ENCODE results near the gene TBC1D20. TPM values are rescaled to one million over a fixed set of nuclear protein-coding genes. Genes with fewer than 3 reads are reported as not detected.
"Not testable (repeated sequence)": the region's sequence is repeated elsewhere in the genome, so short reads cannot be mapped to it uniquely, and the experiment has no call there.

The TBC1D20 gene
- total RNA-seq, 1 donor from 2014 or later, result 64.0 TPM

DNA sequence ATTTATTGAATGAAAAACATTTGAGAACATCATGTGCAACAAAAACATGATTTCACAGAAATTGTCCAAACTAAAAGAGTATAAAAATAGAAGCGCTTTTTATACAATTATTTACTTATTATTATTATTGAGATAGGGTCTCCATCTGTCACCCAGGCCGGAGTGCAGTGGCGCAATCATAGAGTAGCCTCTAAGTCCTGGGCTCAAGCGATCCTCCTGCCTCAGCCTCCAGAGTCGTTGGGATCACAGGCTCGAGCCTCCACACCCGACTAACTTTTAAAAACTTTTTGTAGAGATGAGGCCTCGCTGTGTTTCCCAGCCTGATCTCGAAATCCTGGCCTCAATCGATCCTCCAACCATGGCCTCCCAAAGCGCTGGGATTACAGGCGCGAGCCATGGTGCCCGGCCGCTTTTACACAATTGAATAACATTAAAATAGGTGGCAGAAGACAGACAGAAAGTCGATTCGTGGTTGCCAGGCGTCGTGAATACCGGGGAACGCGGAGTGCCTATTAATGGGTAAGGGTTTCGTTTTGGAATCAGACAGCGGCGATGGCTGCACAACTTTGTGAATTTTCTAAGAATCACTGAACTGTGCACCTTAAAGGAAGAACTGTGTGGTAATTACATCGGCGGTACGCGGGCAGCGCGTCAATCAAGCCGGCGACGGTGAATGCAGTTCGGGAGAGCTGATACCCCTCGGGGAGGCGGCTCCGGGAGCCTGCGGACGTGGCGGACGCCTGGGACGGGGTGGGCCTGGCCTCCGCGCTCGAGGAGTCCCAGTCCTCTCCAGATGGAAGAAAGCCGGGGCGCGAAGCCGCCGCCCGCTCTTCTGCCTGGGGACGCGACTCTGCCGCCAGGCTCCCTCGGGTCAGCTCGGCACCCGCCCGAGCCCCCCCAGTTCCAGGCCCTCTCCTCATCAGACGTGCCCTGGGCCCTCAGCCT, 807 bp downstream of the TBC1D20 start:
- Mint-ChIP-seq H3K4me3 (ENCODE audit: unreplicated experiment) (peak overlapping the region; percentile 95), H3K4me1 (ENCODE audit: low read depth) (peaks cover 42% of the 10 kb centered on the region), H3K27me3 (ENCODE audit: low read depth) (no peaks in the 10 kb centered on the region), H3K27ac (ENCODE audit: unreplicated experiment) (peak overlapping the region; percentile 97), H3K9me3 (ENCODE audit: low read depth) (no peaks in the 10 kb centered on the region), H3K36me3 (ENCODE audit: low read depth) (peaks cover 1% of the 10 kb centered on the region)
- no peak for TF ChIP-seq CTCF (IDR thresholded peaks at IDR 0.05)
- no peak for DNase-seq (ENCODE audit: low spot score)

DNA sequence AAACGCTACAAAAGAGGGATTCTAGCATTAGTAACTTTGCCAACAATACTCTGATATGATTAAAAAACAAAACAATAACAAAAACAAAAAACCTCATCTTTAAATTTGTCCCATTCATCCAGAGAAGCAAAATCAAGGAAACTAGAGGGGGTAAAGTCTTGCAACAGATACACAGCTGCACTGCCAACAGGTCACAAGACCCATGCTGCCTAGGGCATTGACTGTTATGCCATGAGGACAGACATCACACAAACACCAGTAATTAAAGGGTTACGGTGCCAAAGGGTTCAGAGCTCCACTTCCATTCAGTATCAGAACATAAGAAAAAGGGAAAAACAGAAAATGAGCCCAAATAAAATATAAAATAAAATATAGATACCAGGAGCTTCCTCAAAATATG, 1.6 kb downstream of the TBC1D20 start:
- Mint-ChIP-seq H3K27me3 (ENCODE audit: low read depth) (no peaks in the 10 kb centered on the region), H3K4me1 (ENCODE audit: low read depth) (peaks cover 42% of the 10 kb centered on the region), H3K4me3 (ENCODE audit: unreplicated experiment) (peak overlapping the region; percentile 95), H3K9me3 (ENCODE audit: low read depth) (no peaks in the 10 kb centered on the region), H3K36me3 (ENCODE audit: low read depth) (peaks cover 1% of the 10 kb centered on the region), H3K27ac (ENCODE audit: unreplicated experiment) (peak overlapping the region; percentile 90)
- no peak for DNase-seq (ENCODE audit: low spot score)
- no peak for TF ChIP-seq CTCF (IDR thresholded peaks at IDR 0.05)

DNA sequence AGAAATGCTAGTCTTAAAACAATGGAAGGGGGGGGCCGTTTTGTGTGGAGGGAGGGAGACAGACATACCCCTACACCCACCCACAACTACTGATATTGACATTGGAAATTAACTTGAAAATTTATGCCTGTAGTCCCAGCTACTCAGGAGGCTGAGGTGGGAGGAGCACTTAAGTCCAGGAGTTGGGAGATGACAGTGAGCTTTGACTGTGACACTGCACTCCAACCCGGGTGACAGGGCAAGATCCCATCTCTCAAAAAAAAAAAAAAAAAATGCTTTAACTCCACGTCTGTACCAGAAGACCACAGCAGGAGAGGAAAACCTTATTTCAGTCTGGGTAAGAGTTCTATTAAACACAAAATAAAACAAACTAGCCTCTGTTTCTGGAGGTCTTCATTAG, 2.2 kb downstream of the TBC1D20 start:
- peaks cover 42% of the 10 kb centered on the region for H3K4me1 Mint-ChIP-seq (ENCODE audit: low read depth)
- H3K27me3 Mint-ChIP-seq (ENCODE audit: low read depth), result no peaks in the 10 kb centered on the region
- no peak for TF ChIP-seq CTCF (IDR thresholded peaks at IDR 0.05)
- DNase-seq (ENCODE audit: low spot score), result no peak
- peak overlapping the region; percentile 90 for H3K27ac Mint-ChIP-seq (ENCODE audit: unreplicated experiment)
- no peaks in the 10 kb centered on the region for H3K9me3 Mint-ChIP-seq (ENCODE audit: low read depth)
- peaks cover 1% of the 10 kb centered on the region for H3K36me3 Mint-ChIP-seq (ENCODE audit: low read depth)
- peak overlapping the region; percentile 95 for H3K4me3 Mint-ChIP-seq (ENCODE audit: unreplicated experiment)

DNA sequence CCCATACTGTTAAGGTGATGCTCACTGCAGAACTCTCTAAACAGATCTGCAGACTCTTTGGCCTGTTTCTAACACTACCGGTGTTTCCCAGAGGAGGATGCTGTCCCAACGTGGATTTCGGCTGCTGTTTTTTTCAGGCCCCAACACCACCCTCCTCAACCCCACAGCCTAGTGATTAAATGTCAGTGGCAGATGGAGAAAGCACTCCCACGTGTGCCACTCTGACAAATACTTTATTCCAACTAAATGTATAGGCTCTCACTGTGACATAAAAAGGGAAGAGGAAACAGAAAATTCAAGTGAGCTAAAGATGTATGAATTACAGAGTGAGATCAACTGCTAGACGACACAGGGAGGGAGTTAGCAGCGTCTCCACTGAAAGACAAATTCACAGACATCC, 3.6 kb downstream of the TBC1D20 start:
- H3K27me3 Mint-ChIP-seq (ENCODE audit: low read depth), result no peaks in the 10 kb centered on the region
- H3K36me3 Mint-ChIP-seq (ENCODE audit: low read depth), result peaks cover 1% of the 10 kb centered on the region
- no peak overlapping the region for H3K27ac Mint-ChIP-seq (ENCODE audit: unreplicated experiment)
- no peak overlapping the region for H3K4me3 Mint-ChIP-seq (ENCODE audit: unreplicated experiment)
- no peak for DNase-seq (ENCODE audit: low spot score)
- peaks cover 42% of the 10 kb centered on the region for H3K4me1 Mint-ChIP-seq (ENCODE audit: low read depth)
- no peak for TF ChIP-seq CTCF (IDR thresholded peaks at IDR 0.05)
- H3K9me3 Mint-ChIP-seq (ENCODE audit: low read depth), result no peaks in the 10 kb centered on the region

DNA sequence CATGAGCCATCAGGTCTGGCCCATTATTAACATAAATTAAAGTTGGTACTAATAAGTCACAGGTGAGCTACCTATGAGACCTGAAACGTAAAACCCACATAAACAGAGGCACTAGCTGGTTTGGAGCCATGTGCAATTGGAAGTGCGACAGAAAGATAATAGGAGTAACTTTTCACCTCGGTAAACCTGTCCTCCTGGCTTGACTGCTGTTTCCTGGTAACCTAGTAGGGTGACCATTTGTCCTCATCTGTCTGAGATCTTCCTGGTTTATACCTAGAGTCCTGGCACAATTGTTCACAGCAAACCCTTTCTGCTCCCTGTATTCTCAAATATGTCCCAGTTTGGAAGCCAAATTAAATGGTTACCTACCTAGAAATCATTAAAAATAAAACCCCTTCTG, 7.4 kb downstream of the TBC1D20 start:
- H3K9me3 Mint-ChIP-seq (ENCODE audit: low read depth), result no peaks in the 10 kb centered on the region
- peaks cover 21% of the 10 kb centered on the region for H3K4me1 Mint-ChIP-seq (ENCODE audit: low read depth)
- H3K4me3 Mint-ChIP-seq (ENCODE audit: unreplicated experiment), result no peak overlapping the region
- H3K36me3 Mint-ChIP-seq (ENCODE audit: low read depth), result no peaks in the 10 kb centered on the region
- no peaks in the 10 kb centered on the region for H3K27me3 Mint-ChIP-seq (ENCODE audit: low read depth)
- no peak overlapping the region for H3K27ac Mint-ChIP-seq (ENCODE audit: unreplicated experiment)
- DNase-seq (ENCODE audit: low spot score), result no peak
- TF ChIP-seq CTCF (IDR thresholded peaks at IDR 0.05), result no peak

DNA sequence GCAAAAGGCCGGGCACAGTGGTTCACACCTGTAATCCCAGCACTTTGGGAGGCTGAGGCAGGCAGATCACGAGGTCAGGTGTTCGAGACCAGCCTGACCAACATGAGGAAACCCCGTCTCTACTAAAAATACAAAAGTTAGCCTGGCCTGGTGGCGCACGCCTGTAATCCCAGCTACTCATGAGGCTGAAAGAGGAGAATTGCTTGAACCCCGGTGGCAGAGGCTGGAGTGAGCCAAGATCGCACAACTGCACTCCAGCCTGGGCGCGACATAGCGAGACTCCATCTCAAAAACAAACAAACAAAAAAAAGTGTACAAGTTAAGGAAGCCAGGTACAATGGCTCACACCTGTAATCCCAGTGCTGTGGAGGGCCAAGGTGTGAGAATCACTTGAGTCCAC, 10.3 kb downstream of the TBC1D20 start:
- H3K4me1 Mint-ChIP-seq (ENCODE audit: low read depth); DNase-seq (ENCODE audit: low spot score); H3K36me3 Mint-ChIP-seq (ENCODE audit: low read depth); H3K27me3 Mint-ChIP-seq (ENCODE audit: low read depth); H3K27ac Mint-ChIP-seq (ENCODE audit: unreplicated experiment); H3K4me3 Mint-ChIP-seq (ENCODE audit: unreplicated experiment); H3K9me3 Mint-ChIP-seq (ENCODE audit: low read depth): not testable (repeated sequence)
